Type B pancreatic cell (in vitro differentiated cells): Measurements from ENCODE around the gene EGFR. TPM values are rescaled to one million over a fixed set of nuclear protein-coding genes. Genes with fewer than 3 reads are reported as not detected.

Experiments used
- DNase-seq: peaks from one replicate; pipeline ENCODE4 v3.0.0; 2021; ENCODE audit warnings: mixed read lengths; ENCODE audit not compliant: unreplicated experiment; ENCODE audit errors: extremely low spot score
- H3K27ac Mint-ChIP-seq: 2 replicates; pipeline ENCODE4 v1.8.0; 2021; ENCODE audit warnings: mild to moderate bottlenecking, mixed read lengths
- H3K27me3 Mint-ChIP-seq: 2 replicates; pipeline ENCODE4 v1.8.0; 2021; ENCODE audit warnings: mixed read lengths
- H3K36me3 Mint-ChIP-seq: 2 replicates; pipeline ENCODE4 v1.8.0; 2021; ENCODE audit warnings: mixed read lengths
- H3K4me1 Mint-ChIP-seq: one replicate; pipeline ENCODE4 v1.8.0; 2021; ENCODE audit warnings: mixed read lengths; ENCODE audit not compliant: unreplicated experiment
- H3K4me3 Mint-ChIP-seq: 2 replicates; pipeline ENCODE4 v1.8.0; 2021; ENCODE audit warnings: mild to moderate bottlenecking, mixed read lengths
- H3K9me3 Mint-ChIP-seq: 2 replicates; pipeline ENCODE4 v1.8.0; 2021; ENCODE audit warnings: mixed read lengths
- total RNA-seq: library from RNA; stranded (reverse); gene quantifications from 2 replicates; pipeline ENCODE4 v1.2.1, GENCODE V29; 2021; ENCODE audit warnings: low replicate concordance
- TF ChIP-seq, protein P1 (sequence below): fragments of 200-600 bp; sonication (generic); conservative IDR thresholded peaks from 2 replicates; pipeline ENCODE4 v1.5.0; 2021; ENCODE audit warnings: antibody characterized with exemption, mild to moderate bottlenecking

Gene EGFR
- total RNA-seq, 1 donor from 2014 or later: 44.6 TPM

DNA sequence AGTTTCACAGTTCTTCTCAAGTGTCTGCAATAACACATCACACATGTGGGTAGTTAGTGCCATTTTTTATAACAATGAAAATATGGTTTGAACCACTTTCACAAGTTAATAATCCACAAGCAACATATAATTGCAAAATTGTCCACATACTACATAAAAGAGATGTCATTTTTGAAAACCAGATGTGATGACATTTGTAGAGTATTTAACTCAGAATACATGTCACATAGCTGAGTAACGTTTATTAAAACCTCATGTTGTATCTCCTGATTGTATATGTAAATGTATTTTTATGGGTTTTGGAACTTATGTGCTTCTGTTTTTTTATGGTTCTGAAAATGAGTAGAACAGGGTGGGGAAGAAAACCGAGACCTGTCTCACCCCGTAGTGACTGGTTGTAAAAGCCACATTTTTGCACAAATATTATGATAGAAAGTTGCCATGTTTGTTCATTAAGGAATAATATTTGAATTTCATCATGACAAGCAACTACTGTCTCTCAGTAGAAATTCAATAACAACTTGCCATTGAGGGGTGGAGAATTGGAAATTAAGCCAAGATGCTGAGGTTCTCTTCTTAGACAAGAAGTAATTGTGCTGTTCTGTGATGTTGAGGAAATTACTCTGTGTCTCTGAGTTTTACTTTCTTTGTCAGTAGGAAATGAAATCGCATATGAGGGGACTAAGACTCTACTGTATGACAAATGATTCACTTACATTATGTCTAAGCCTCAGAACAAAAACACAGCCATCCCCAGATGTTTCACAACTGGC is 29.2 kb upstream of the EGFR start:
- no peaks in the 10 kb centered on the region for H3K27me3 Mint-ChIP-seq
- no peaks in the 10 kb centered on the region for H3K4me1 Mint-ChIP-seq
- H3K27ac Mint-ChIP-seq: no peak overlapping the region
- H3K9me3 Mint-ChIP-seq: peaks cover 5% of the 10 kb centered on the region
- no peaks in the 10 kb centered on the region for H3K36me3 Mint-ChIP-seq
- H3K4me3 Mint-ChIP-seq: no peak overlapping the region
- TF ChIP-seq, protein P1, sequence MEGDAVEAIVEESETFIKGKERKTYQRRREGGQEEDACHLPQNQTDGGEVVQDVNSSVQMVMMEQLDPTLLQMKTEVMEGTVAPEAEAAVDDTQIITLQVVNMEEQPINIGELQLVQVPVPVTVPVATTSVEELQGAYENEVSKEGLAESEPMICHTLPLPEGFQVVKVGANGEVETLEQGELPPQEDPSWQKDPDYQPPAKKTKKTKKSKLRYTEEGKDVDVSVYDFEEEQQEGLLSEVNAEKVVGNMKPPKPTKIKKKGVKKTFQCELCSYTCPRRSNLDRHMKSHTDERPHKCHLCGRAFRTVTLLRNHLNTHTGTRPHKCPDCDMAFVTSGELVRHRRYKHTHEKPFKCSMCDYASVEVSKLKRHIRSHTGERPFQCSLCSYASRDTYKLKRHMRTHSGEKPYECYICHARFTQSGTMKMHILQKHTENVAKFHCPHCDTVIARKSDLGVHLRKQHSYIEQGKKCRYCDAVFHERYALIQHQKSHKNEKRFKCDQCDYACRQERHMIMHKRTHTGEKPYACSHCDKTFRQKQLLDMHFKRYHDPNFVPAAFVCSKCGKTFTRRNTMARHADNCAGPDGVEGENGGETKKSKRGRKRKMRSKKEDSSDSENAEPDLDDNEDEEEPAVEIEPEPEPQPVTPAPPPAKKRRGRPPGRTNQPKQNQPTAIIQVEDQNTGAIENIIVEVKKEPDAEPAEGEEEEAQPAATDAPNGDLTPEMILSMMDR: no peak
- no peak for DNase-seq

- Mint-ChIP-seq H3K27ac (no peak overlapping the region), H3K4me1 (no peaks in the 10 kb centered on the region), H3K9me3 (no peaks in the 10 kb centered on the region), H3K4me3 (no peak overlapping the region), H3K36me3 (no peaks in the 10 kb centered on the region), H3K27me3 (no peaks in the 10 kb centered on the region)
- TF ChIP-seq, protein P1: no peak
- no peak for DNase-seq
These were observed 27.5 kb upstream of the EGFR start for GRCh38 chr7:54991341-54991740.

- TF ChIP-seq, protein P1: no peak
- no peak overlapping the region for H3K4me3 Mint-ChIP-seq
- H3K4me1 Mint-ChIP-seq: no peaks in the 10 kb centered on the region
- H3K27ac Mint-ChIP-seq: no peak overlapping the region
- peaks cover 3% of the 10 kb centered on the region for H3K27me3 Mint-ChIP-seq
- H3K36me3 Mint-ChIP-seq: no peaks in the 10 kb centered on the region
- no peaks in the 10 kb centered on the region for H3K9me3 Mint-ChIP-seq
- DNase-seq: no peak
These were observed 25.8 kb upstream of the EGFR start for GRCh38 chr7:54992871-54993475.

DNA sequence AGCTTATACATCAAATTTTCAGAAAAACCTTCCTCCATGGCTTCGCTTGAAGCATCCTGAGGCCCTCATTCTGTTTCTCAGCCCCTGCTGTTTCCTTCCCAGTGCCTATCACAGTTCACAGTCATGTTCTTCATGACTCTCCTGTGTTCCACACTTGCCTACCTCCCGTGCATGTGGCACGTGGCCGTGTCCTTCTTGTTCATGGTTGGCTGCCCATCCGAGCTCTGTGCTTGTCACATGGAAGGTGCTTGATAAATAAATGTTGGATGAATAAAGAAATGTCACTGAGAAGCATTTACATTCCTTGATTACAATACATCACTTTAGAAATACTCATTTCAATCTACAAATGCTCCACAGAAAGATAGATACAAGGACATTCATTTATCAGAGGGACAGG is 23.7 kb upstream of the EGFR start:
- Mint-ChIP-seq H3K4me1 (no peaks in the 10 kb centered on the region), H3K27me3 (peaks cover 3% of the 10 kb centered on the region), H3K27ac (no peak overlapping the region), H3K36me3 (no peaks in the 10 kb centered on the region), H3K4me3 (no peak overlapping the region), H3K9me3 (no peaks in the 10 kb centered on the region)
- TF ChIP-seq, protein P1: no peak
- DNase-seq: no peak

- H3K4me3 Mint-ChIP-seq: no peak overlapping the region
- TF ChIP-seq, protein P1: no peak
- H3K27ac Mint-ChIP-seq: no peak overlapping the region
- H3K4me1 Mint-ChIP-seq: no peaks in the 10 kb centered on the region
- peaks cover 3% of the 10 kb centered on the region for H3K27me3 Mint-ChIP-seq
- H3K9me3 Mint-ChIP-seq: no peaks in the 10 kb centered on the region
- no peak for DNase-seq
- no peaks in the 10 kb centered on the region for H3K36me3 Mint-ChIP-seq
These were observed 23.0 kb upstream of the EGFR start for GRCh38 chr7:54995610-54996363.
